22Rv1 (cell line): ENCODE data around the gene SMAGP.

Experiments used
- CTCF ChIP-seq: fragments of 450-650 bp; IDR thresholded peaks from 2 replicates; pipeline ENCODE4 v1.5.1; 2017; ENCODE audit warnings: mild to moderate bottlenecking
- ZFX ChIP-seq: fragments of 450-650 bp; IDR thresholded peaks from 2 replicates; pipeline ENCODE4 v1.6.1; 2017; ENCODE audit warnings: antibody characterized with exemption, borderline replicate concordance

- TF ChIP-seq CTCF (no peak), ZFX (no peak)
Observed at GRCh38 chr12:51242120-51242519, 28.1 kb downstream of the SMAGP start.
